PC-9 (cell line): ENCODE data around the gene EFHC1. TPM values are rescaled to one million over a fixed set of nuclear protein-coding genes. Genes with fewer than 3 reads are reported as not detected.

Experiments used
- BruUV-seq: library from RNA; stranded (reverse); fragments of 400-500 nt; replicated peaks from 2 replicates; lab custom pipeline; 2021; lab: Mats Ljungman, UMichigan
- CTCF ChIA-PET: fragments of 300-600 bp; sonication (Branson Sonifier 250); formaldehyde crosslinking; loops from one replicate; lab custom pipeline; 2022; ENCODE audit warnings: antibody characterized with exemption; lab: Charles Lee
- POLR2A ChIA-PET: fragments of 300-600 bp; sonication (Branson Sonifier 250); formaldehyde crosslinking; loops from one replicate; lab custom pipeline; 2022; ENCODE audit warnings: antibody characterized with exemption; ENCODE audit not compliant: unreplicated experiment; lab: Charles Lee
- DNase-seq, 2 experiments: peaks; one replicate each; pipeline versions ENCODE4 v3.0.0 to v3.0.0-alpha.2; 2015 to 2022; ENCODE audit warnings: mixed read lengths in 1 of 2
- H2AFZ ChIP-seq: fragments of 200-600 bp; sonication (generic); 2 replicates; pipeline ENCODE4 v1.8.1; 2017; ENCODE audit warnings: antibody characterized with exemption
- H3F3A ChIP-seq: fragments of 200-600 bp; sonication (generic); 2 replicates; pipeline ENCODE4 v1.8.1; 2017; ENCODE audit warnings: antibody characterized with exemption, mild to moderate bottlenecking, low read depth; ENCODE audit not compliant: insufficient read depth
- H3K27ac ChIP-seq: fragments of 200-600 bp; sonication (generic); 2 replicates; pipeline ENCODE4 v1.6.1; 2016; ENCODE audit warnings: mixed run types
- H3K27me3 ChIP-seq: fragments of 200-600 bp; sonication (generic); 2 replicates; pipeline ENCODE4 v1.6.1; 2016; ENCODE audit warnings: low read depth, mixed run types; ENCODE audit not compliant: insufficient read depth
- H3K36me3 ChIP-seq: fragments of 200-600 bp; sonication (generic); 2 replicates; pipeline ENCODE4 v1.6.1; 2016; ENCODE audit warnings: low read depth, mixed run types
- H3K4me1 ChIP-seq: fragments of 200-600 bp; sonication (generic); replicated peaks from 2 replicates; pipeline ENCODE4 v1.6.1; 2016; ENCODE audit warnings: mixed run types; ENCODE audit not compliant: insufficient read depth
- H3K4me2 ChIP-seq: fragments of 200-600 bp; sonication (generic); 2 replicates; pipeline ENCODE4 v1.6.1; 2017; ENCODE audit warnings: mixed run types
- H3K4me3 ChIP-seq: fragments of 200-600 bp; sonication (generic); 2 replicates; pipeline ENCODE4 v1.6.1; 2016; ENCODE audit warnings: mixed run types
- H3K79me2 ChIP-seq: fragments of 200-600 bp; sonication (generic); 2 replicates; pipeline ENCODE4 v1.6.1; 2017; ENCODE audit warnings: low read depth, mixed run types
- H3K9me2 ChIP-seq: fragments of 200-600 bp; sonication (generic); 2 replicates; pipeline ENCODE4 v1.8.1; 2017; ENCODE audit warnings: mild to moderate bottlenecking; ENCODE audit not compliant: insufficient read depth
- H3K9me3 ChIP-seq: fragments of 200-600 bp; sonication (generic); 2 replicates; pipeline ENCODE4 v1.8.1; 2016; ENCODE audit warnings: low read depth; ENCODE audit not compliant: insufficient read depth
- H4K20me1 ChIP-seq: fragments of 200-600 bp; sonication (generic); 2 replicates; pipeline ENCODE4 v1.8.1; 2017; ENCODE audit not compliant: insufficient read depth
- EZH2 ChIP-seq: fragments of 200-600 bp; sonication (generic); IDR thresholded peaks from 2 replicates; pipeline ENCODE4 v1.8.0; 2017; ENCODE audit warnings: antibody characterized with exemption, low read depth
- intact Hi-C: fragments of 100-400 bp; cut with micrococcal nuclease; formaldehyde crosslinking; loops from one replicate; pipeline ENCODE4 v1.10.0; 2022; ENCODE audit not compliant: unreplicated experiment
- total RNA-seq: library from RNA; stranded (reverse); gene quantifications from 2 replicates; pipeline ENCODE4 v1.2.3, GENCODE V29; 2021
- TF ChIP-seq, protein P1 (sequence below): fragments of 200-600 bp; sonication (generic); conservative IDR thresholded peaks from 2 replicates; pipeline ENCODE4 v1.6.1; 2017; ENCODE audit warnings: mixed run types, antibody characterized with exemption, mild to moderate bottlenecking, moderate library complexity

The EFHC1 gene
- total RNA-seq, 1 experiment from 2014 or later = 45.0 TPM

DNA sequence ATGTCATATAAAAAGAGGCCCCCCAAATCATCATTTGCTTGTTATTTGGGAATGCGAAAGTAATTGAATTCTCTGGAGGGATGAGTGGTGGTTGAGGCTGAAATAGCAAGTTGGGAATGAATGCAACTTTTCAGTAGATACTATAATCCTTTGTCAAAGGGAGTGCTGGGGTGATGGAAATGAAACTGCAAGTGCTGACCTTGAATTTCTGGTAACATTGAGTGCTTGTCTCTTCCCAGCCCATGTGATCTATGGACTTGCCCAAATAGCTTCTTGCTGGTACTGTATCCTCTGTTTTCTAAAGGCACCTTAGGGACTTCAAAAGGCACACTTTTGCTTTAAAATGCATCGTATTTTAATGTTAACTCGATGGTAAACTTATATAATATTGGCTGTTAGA is 43.4 kb upstream of the EFHC1 start:
- TF ChIP-seq, protein P1, sequence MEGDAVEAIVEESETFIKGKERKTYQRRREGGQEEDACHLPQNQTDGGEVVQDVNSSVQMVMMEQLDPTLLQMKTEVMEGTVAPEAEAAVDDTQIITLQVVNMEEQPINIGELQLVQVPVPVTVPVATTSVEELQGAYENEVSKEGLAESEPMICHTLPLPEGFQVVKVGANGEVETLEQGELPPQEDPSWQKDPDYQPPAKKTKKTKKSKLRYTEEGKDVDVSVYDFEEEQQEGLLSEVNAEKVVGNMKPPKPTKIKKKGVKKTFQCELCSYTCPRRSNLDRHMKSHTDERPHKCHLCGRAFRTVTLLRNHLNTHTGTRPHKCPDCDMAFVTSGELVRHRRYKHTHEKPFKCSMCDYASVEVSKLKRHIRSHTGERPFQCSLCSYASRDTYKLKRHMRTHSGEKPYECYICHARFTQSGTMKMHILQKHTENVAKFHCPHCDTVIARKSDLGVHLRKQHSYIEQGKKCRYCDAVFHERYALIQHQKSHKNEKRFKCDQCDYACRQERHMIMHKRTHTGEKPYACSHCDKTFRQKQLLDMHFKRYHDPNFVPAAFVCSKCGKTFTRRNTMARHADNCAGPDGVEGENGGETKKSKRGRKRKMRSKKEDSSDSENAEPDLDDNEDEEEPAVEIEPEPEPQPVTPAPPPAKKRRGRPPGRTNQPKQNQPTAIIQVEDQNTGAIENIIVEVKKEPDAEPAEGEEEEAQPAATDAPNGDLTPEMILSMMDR = no peak
- no peak for TF ChIP-seq EZH2

DNA sequence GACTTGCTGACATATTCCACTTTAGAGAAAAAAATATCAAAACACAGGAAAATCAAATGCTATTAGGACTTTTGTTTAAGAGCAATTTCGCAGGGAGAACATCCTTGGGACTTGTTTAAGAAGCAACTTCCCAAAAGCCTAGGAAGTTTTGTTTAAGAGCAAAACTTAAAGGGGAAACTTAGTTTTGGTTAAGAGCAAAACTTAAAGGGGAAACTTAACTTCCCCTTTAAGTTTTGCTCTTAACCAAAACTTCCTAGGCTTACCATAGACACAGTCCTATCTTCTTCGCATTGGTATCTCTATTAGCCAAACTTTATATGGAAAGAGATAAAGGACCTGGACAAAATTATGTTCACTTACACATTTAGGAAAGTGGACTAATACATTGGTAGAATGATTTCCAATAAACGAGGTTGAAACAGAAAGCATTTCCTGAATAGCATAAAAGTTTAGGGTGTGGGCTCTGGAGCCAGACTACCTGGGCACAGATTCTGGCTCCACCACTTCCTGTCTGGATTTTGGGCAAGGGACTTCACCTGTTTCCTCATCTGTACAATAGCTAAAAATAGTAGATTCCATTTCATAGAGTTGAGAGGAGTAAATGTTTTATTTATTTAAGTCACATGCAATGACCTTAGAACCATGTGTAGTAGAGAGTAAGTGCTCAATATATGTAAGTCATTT is 42.5 kb upstream of the EFHC1 start:
- H3K4me2 ChIP-seq = no peak overlapping the region
- no peaks in the 10 kb centered on the region for H3F3A ChIP-seq
- no peak overlapping the region for H3K4me3 ChIP-seq
- H3K79me2 ChIP-seq = no peaks in the 10 kb centered on the region
- no peaks in the 10 kb centered on the region for H3K9me3 ChIP-seq
- no peak for DNase-seq
- H2AFZ ChIP-seq = no peak overlapping the region
- H3K4me1 ChIP-seq = no peaks in the 10 kb centered on the region
- TF ChIP-seq, protein P1 = no peak
- TF ChIP-seq EZH2 = no peak
- POLR2A ChIA-PET = no interaction called here
- no peaks in the 10 kb centered on the region for H3K36me3 ChIP-seq
- no peaks in the 10 kb centered on the region for H3K9me2 ChIP-seq
- CTCF ChIA-PET = no interaction called here
- H3K27me3 ChIP-seq = no peaks in the 10 kb centered on the region
- intact Hi-C loops = no loop called here
- BruUV-seq = no TSS peak
- no peaks in the 10 kb centered on the region for H4K20me1 ChIP-seq
- H3K27ac ChIP-seq = no peak overlapping the region

More for the DNA sequence above, 43.4 kb upstream of the EFHC1 start:
- Histone ChIP-seq H3K4me2 (no peak overlapping the region), H3K79me2 (no peaks in the 10 kb centered on the region), H3K27me3 (no peaks in the 10 kb centered on the region), H4K20me1 (no peaks in the 10 kb centered on the region), H3K9me2 (no peaks in the 10 kb centered on the region), H3K4me3 (no peak overlapping the region), H3K27ac (no peak overlapping the region), H3K9me3 (no peaks in the 10 kb centered on the region), H2AFZ (no peak overlapping the region), H3F3A (no peaks in the 10 kb centered on the region), H3K4me1 (no peaks in the 10 kb centered on the region), H3K36me3 (no peaks in the 10 kb centered on the region)
- CTCF ChIA-PET = no interaction called here
- POLR2A ChIA-PET = no interaction called here
- BruUV-seq = no TSS peak
- intact Hi-C loops = no loop called here
- DNase-seq = no peak

DNA sequence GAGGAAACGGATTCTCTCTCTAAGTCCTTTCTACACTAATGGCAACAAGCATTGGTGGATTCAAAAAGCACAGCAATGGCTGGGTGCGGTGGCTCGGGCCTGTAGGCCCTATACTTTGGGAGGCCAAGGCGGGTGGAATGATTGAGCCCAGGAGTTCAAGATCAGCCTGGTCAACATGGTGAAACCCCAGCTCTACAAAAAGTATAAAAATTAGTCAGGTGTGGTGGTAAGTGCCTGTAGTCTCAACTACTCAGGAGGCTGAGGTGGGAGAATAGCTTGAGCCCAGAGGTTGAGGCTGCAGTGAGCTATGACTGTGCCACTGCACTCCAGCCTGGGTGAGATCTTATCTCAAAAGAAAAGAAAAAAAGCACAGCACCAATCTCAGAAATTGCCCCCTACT is 38.9 kb upstream of the EFHC1 start:
- Histone ChIP-seq H3K79me2 (no peaks in the 10 kb centered on the region), H4K20me1 (no peaks in the 10 kb centered on the region), H3K36me3 (no peaks in the 10 kb centered on the region), H3F3A (no peaks in the 10 kb centered on the region), H3K27ac (no peak overlapping the region), H2AFZ (no peak overlapping the region), H3K4me2 (no peak overlapping the region), H3K9me2 (no peaks in the 10 kb centered on the region), H3K4me1 (peaks cover 6% of the 10 kb centered on the region), H3K9me3 (no peaks in the 10 kb centered on the region), H3K27me3 (no peaks in the 10 kb centered on the region), H3K4me3 (no peak overlapping the region)
- CTCF ChIA-PET = no interaction called here
- POLR2A ChIA-PET = interaction anchor here (0.7 kb wide), 1 partner anchor 40 kb away, joined by 10 read pairs; no protein-coding TSS in a partner anchor
- no TSS peak for BruUV-seq
- intact Hi-C loops = no loop called here
- no peak for DNase-seq
- no peak for TF ChIP-seq EZH2
- TF ChIP-seq, protein P1 = no peak
